ENCODE results near the gene ATRNL1. TPM values are rescaled to one million over a fixed set of nuclear protein-coding genes. Genes with fewer than 3 reads are reported as not detected.

ATRNL1 gene
- total RNA-seq, 1 experiment from 2014 or later = 28.7 TPM

GRCh38 chr10:115092258-115092554 lies 959 bp upstream of the ATRNL1 start (continued):
- no peak for TF ChIP-seq ATF6 (CRISPR knock-in tag; IDR thresholded peaks at IDR 0.05)
- TF ChIP-seq CREB1 (CRISPR knock-in tag; IDR thresholded peaks at IDR 0.05) = no peak
- TF ChIP-seq NFYB (CRISPR knock-in tag; conservative IDR thresholded peaks at IDR 0.05; ENCODE audit: low read depth) = no peak
- TF ChIP-seq ATF1 (CRISPR knock-in tag; IDR thresholded peaks at IDR 0.05) = no peak
- no peak for TF ChIP-seq HMGXB4 (CRISPR knock-in tag; IDR thresholded peaks at IDR 0.05)
- TF ChIP-seq ARID4B (CRISPR knock-in tag; IDR thresholded peaks at IDR 0.05; ENCODE audit: borderline replicate concordance) = no peak
- no peak for TF ChIP-seq STAT6 (CRISPR knock-in tag; conservative IDR thresholded peaks at IDR 0.05; ENCODE audit: low read depth)
- TF ChIP-seq IRF1 (CRISPR knock-in tag; IDR thresholded peaks at IDR 0.05) = no peak
- TF ChIP-seq ZNF512 (CRISPR knock-in tag; IDR thresholded peaks at IDR 0.05; ENCODE audit: borderline replicate concordance) = no peak

GRCh38 chr10:115092555-115093285 lies 445 bp upstream of the ATRNL1 start:
- Mint-ChIP-seq H3K27ac (no peak overlapping the region), H3K27me3 (ENCODE audit: low read depth) (peaks cover 24% of the 10 kb centered on the region), H3K4me1 (peaks cover 35% of the 10 kb centered on the region), H3K36me3 (peaks cover 3% of the 10 kb centered on the region; the same call in 1 of the 2 replicates), H3K9me3 (peaks cover 3% of the 10 kb centered on the region; the same call in 1 of the 2 replicates), H3K4me3 (peak overlapping the region; percentile 84)
- ATAC-seq (peak; percentile 43), DNase-seq (ENCODE audit: low spot score) (peak; percentile 69)
- ChIA-PET POLR2A (no interaction called here), CTCF (interaction anchor here (0.6 to 1.8 kb wide), 4 partner anchors 31 to 216 kb away, joined by 3 to 10 read pairs (median 3); no protein-coding TSS in a partner anchor)
- no peak for TF ChIP-seq E2F1 (CRISPR knock-in tag; IDR thresholded peaks at IDR 0.05)
- TF ChIP-seq MAX (CRISPR knock-in tag; IDR thresholded peaks at IDR 0.05) = peak; percentile 87; the same call in 1 of the 2 replicates
- TF ChIP-seq E2F5 (CRISPR knock-in tag; IDR thresholded peaks at IDR 0.05) = peak; percentile 17; the same call in 1 of the 2 replicates
- no peak for TF ChIP-seq ZMAT4 (CRISPR knock-in tag; IDR thresholded peaks at IDR 0.05)
- TF ChIP-seq ETV6 (CRISPR knock-in tag; IDR thresholded peaks at IDR 0.05) = 0 out of 2 replicates have a peak, but pooled peaks have one; percentile 29
- peak; percentile 78; the same call in 1 of the 2 replicates for TF ChIP-seq TEAD1 (CRISPR knock-in tag; IDR thresholded peaks at IDR 0.05)
